H9 (cell line): ENCODE results near the gene CD3D. TPM values are rescaled to one million over a fixed set of nuclear protein-coding genes. Genes with fewer than 3 reads are reported as not detected.

Experiments used
- DNase-seq: peaks from one replicate; pipeline ENCODE4 v3.0.0-alpha.2; 2017
- H2AFZ ChIP-seq: one replicate; pipeline ENCODE4 v1.6.1; 2013; ENCODE audit warnings: mild to moderate bottlenecking, low read length, control low read depth, moderate library complexity
- H2AK5ac ChIP-seq: 2 replicates; pipeline ENCODE4 v1.6.1; 2013; ENCODE audit warnings: low read length, control low read depth, mixed read lengths; ENCODE audit not compliant: insufficient read length
- H2BK120ac ChIP-seq: one replicate; pipeline ENCODE4 v1.6.1; 2013; ENCODE audit warnings: low read depth, mild to moderate bottlenecking, low read length, control low read depth, inconsistent platforms; ENCODE audit not compliant: poor library complexity, severe bottlenecking
- H2BK12ac ChIP-seq: 2 replicates; pipeline ENCODE4 v1.6.1; 2013; ENCODE audit warnings: low read length, control low read depth, mixed read lengths, low read depth; ENCODE audit not compliant: insufficient read length
- H2BK15ac ChIP-seq: 2 replicates; pipeline ENCODE4 v1.6.1; 2013; ENCODE audit warnings: low read depth, low read length, control low read depth
- H2BK20ac ChIP-seq: one replicate; pipeline ENCODE4 v1.6.1; 2013; ENCODE audit warnings: low read depth, mild to moderate bottlenecking, low read length, control low read depth, inconsistent platforms; ENCODE audit not compliant: poor library complexity, severe bottlenecking
- H2BK5ac ChIP-seq: 2 replicates; pipeline ENCODE4 v1.6.1; 2013; ENCODE audit warnings: low read length, control low read depth, mixed read lengths; ENCODE audit not compliant: insufficient read length
- H3K14ac ChIP-seq: 2 replicates; pipeline ENCODE4 v1.6.1; 2013; ENCODE audit warnings: low read length, control low read depth; ENCODE audit not compliant: insufficient read depth
- H3K18ac ChIP-seq: 2 replicates; pipeline ENCODE4 v1.6.1; 2013; ENCODE audit warnings: low read depth, mild to moderate bottlenecking, mixed read lengths, low read length, control low read depth; ENCODE audit not compliant: insufficient read length
- H3K23ac ChIP-seq: 2 replicates; pipeline ENCODE4 v1.6.1; 2013; ENCODE audit warnings: low read length, control low read depth, mixed read lengths, low read depth; ENCODE audit not compliant: insufficient read length
- H3K23me2 ChIP-seq: 2 replicates; pipeline ENCODE4 v1.6.1; 2013; ENCODE audit warnings: low read depth, mild to moderate bottlenecking, mixed read lengths, low read length, control low read depth; ENCODE audit not compliant: insufficient read length, poor library complexity, severe bottlenecking
- H3K27ac ChIP-seq: 2 replicates; pipeline ENCODE4 v1.5.1; 2013; ENCODE audit warnings: low read length, control low read depth, mixed read lengths, low read depth; ENCODE audit not compliant: insufficient read length
- H3K27me3 ChIP-seq: 2 replicates; pipeline ENCODE4 v1.6.1; 2013; ENCODE audit warnings: low read length, control low read depth, inconsistent platforms; ENCODE audit not compliant: insufficient read depth
- H3K4ac ChIP-seq: 2 replicates; pipeline ENCODE4 v1.6.1; 2013; ENCODE audit warnings: low read depth, mild to moderate bottlenecking, control low read depth, inconsistent platforms, low read length, moderate library complexity
- H3K4me1 ChIP-seq: 2 replicates; pipeline ENCODE4 v1.6.1; 2013; ENCODE audit warnings: low read length, control low read depth, inconsistent platforms; ENCODE audit not compliant: insufficient read depth
- H3K4me2 ChIP-seq: 2 replicates; pipeline ENCODE4 v1.6.1; 2013; ENCODE audit warnings: low read length, control low read depth, mixed read lengths; ENCODE audit not compliant: insufficient read length, insufficient read depth
- H3K56ac ChIP-seq: 2 replicates; pipeline ENCODE4 v1.6.1; 2013; ENCODE audit warnings: low read depth, mild to moderate bottlenecking, mixed read lengths, low read length, control low read depth; ENCODE audit not compliant: insufficient read length
- H3K79me1 ChIP-seq: 2 replicates; pipeline ENCODE4 v1.6.1; 2013; ENCODE audit warnings: low read depth, mild to moderate bottlenecking, moderate library complexity, low read length, control low read depth, inconsistent platforms; ENCODE audit not compliant: insufficient read depth, poor library complexity, severe bottlenecking
- H3K79me2 ChIP-seq: 2 replicates; pipeline ENCODE4 v1.6.1; 2013; ENCODE audit warnings: low read length, control low read depth, inconsistent platforms; ENCODE audit not compliant: insufficient read depth
- H3K9ac ChIP-seq: 2 replicates; pipeline ENCODE4 v1.6.1; 2013; ENCODE audit warnings: low read length, control low read depth, mixed read lengths; ENCODE audit not compliant: insufficient read length; ENCODE audit errors: extremely low read depth
- H3K9me3 ChIP-seq: one replicate; pipeline ENCODE4 v1.6.1; 2013; ENCODE audit warnings: low read depth, low read length, inconsistent platforms; ENCODE audit not compliant: control insufficient read depth
- H3T11ph ChIP-seq: one replicate; pipeline ENCODE4 v1.6.1; 2013; ENCODE audit warnings: mild to moderate bottlenecking, low read length, control low read depth, inconsistent platforms
- H4K20me1 ChIP-seq: one replicate; pipeline ENCODE4 v1.6.1; 2013; ENCODE audit not compliant: control insufficient read depth, insufficient read length, insufficient read depth
- H4K5ac ChIP-seq: 2 replicates; pipeline ENCODE4 v1.6.1; 2013; ENCODE audit warnings: low read depth, mild to moderate bottlenecking, mixed read lengths, low read length, control low read depth; ENCODE audit not compliant: insufficient read length
- H4K8ac ChIP-seq: replicated peaks from 2 replicates; pipeline ENCODE4 v1.6.1; 2013; ENCODE audit warnings: low read length, control low read depth, mixed read lengths, low read depth; ENCODE audit not compliant: insufficient read length
- H4K91ac ChIP-seq: 2 replicates; pipeline ENCODE4 v1.6.1; 2013; ENCODE audit warnings: low read depth, mild to moderate bottlenecking, moderate library complexity, mixed read lengths, low read length, control low read depth; ENCODE audit not compliant: insufficient read length
- H3K27ac Mint-ChIP-seq, 3 experiments: 2 replicates in 2 of 3; 3 replicates in 1 of 3; pipeline ENCODE4 v1.8.0; 2020 to 2021; ENCODE audit warnings: mixed read lengths in 3 of 3, mild to moderate bottlenecking in 1 of 3, moderate library complexity in 1 of 3
- H3K27me3 Mint-ChIP-seq: 2 replicates; pipeline ENCODE4 v1.8.0; 2021; ENCODE audit warnings: low read depth, mild to moderate bottlenecking, moderate library complexity, mixed read lengths
- H3K36me3 Mint-ChIP-seq, 3 experiments: 2 replicates in 2 of 3; 3 replicates in 1 of 3; pipeline ENCODE4 v1.8.0; 2020 to 2021; ENCODE audit warnings: low read depth in 3 of 3, mixed read lengths in 3 of 3; ENCODE audit not compliant: insufficient read depth in 1 of 3
- H3K4me1 Mint-ChIP-seq, 2 experiments: 2 replicates each; pipeline ENCODE4 v1.8.0; 2020; ENCODE audit warnings: mixed read lengths in 2 of 2
- H3K4me3 Mint-ChIP-seq, 2 experiments: 2 replicates in 1 of 2; 3 replicates in 1 of 2; pipeline ENCODE4 v1.8.0; 2020 to 2021; ENCODE audit warnings: mild to moderate bottlenecking in 2 of 2, mixed read lengths in 2 of 2, moderate library complexity in 1 of 2
- H3K9me3 Mint-ChIP-seq, 2 experiments: 2 replicates in 1 of 2; 3 replicates in 1 of 2; pipeline ENCODE4 v1.8.0; 2020; ENCODE audit warnings: mild to moderate bottlenecking in 2 of 2, mixed read lengths in 2 of 2, moderate library complexity in 1 of 2
- WGBS: extraction: QIAGEN DNeasy Blood & Tissue Kit; methylation state at CpG from one replicate; pipeline ENCODE4 v1.1.7; 2013; ENCODE audit warnings: missing lambda C conversion rate, low lambda C conversion rate, mixed read lengths; ENCODE audit not compliant: insufficient read length; ENCODE audit errors: extremely low coverage; 5-methylcytosine and 5-hydroxymethylcytosine counted together
- total RNA-seq: library from RNA; stranded (reverse); gene quantifications from 2 replicates; pipeline ENCODE4 v1.2.1, GENCODE V29; 2021
- TF ChIP-seq, protein P1 (sequence below): fragments of 200-600 bp; sonication (generic); conservative IDR thresholded peaks from 3 replicates; pipeline ENCODE4 v1.8.0; 2021; ENCODE audit warnings: antibody characterized with exemption, mild to moderate bottlenecking

CD3D gene
- total RNA-seq, 1 experiment from 2014 or later, result not detected

DNA sequence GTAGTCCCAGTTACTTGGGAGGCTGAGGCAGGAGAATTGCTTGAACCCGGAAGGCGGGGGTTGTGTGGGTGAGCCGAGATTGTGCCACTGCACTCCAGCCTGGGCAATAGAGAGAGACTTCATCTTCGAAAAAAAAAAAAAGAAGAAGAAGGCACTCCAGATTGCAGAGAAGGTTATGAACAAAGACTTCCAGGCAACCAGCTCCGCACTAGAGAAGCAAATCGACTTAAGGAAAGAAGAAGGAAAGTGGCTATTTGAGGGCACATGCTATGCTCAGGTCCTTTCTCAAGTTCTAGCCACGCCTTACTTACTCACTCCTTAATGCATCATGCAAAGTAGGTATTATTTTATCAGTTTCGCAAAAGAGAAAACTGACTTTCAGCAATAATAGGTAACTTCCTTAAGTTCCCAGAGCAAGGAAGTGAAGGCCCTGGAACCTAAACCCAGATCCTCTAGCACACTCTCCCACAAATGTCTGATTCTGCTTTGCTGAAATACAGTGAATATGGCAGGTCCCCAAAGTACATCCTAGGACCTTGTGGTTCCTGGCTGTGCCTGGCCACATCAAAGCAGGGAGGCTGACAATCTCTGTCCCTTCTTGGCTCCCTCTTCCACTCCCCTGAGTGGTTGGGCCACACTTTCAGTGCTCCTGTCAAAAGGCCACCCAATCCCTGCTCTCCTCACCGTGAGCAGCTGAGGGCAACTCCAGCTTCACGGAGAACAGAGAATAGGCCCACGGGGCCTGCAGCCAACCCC lies 23.7 kb downstream of the CD3D start:
- Mint-ChIP-seq H3K27me3 (peaks cover 20% of the 10 kb centered on the region), H3K36me3 (peaks cover 0 to 3% (median 2%) of the 10 kb centered on the region in 3 experiments; a peak in 2 of 7 replicates), H3K4me1 (peaks cover 33 to 41% of the 10 kb centered on the region in 2 experiments), H3K9me3 (peaks cover 0 to 3% of the 10 kb centered on the region in 2 experiments; a peak in 2 of 5 replicates), H3K27ac (no peak overlapping the region), H3K4me3 (no peak overlapping the region)
- H3K4me2 ChIP-seq, result no peak overlapping the region
- no peak overlapping the region for H3T11ph ChIP-seq
- no peak overlapping the region for H3K18ac ChIP-seq
- H3K9me3 ChIP-seq, result no peaks in the 10 kb centered on the region
- no peak overlapping the region for H3K9ac ChIP-seq
- H2BK120ac ChIP-seq, result no peak overlapping the region
- H3K4me1 ChIP-seq, result peaks cover 7% of the 10 kb centered on the region; the same call in 1 of the 2 replicates
- H2AFZ ChIP-seq, result no peak overlapping the region
- H3K27me3 ChIP-seq, result no peaks in the 10 kb centered on the region
- no peak overlapping the region for H4K91ac ChIP-seq
- TF ChIP-seq, protein P1, sequence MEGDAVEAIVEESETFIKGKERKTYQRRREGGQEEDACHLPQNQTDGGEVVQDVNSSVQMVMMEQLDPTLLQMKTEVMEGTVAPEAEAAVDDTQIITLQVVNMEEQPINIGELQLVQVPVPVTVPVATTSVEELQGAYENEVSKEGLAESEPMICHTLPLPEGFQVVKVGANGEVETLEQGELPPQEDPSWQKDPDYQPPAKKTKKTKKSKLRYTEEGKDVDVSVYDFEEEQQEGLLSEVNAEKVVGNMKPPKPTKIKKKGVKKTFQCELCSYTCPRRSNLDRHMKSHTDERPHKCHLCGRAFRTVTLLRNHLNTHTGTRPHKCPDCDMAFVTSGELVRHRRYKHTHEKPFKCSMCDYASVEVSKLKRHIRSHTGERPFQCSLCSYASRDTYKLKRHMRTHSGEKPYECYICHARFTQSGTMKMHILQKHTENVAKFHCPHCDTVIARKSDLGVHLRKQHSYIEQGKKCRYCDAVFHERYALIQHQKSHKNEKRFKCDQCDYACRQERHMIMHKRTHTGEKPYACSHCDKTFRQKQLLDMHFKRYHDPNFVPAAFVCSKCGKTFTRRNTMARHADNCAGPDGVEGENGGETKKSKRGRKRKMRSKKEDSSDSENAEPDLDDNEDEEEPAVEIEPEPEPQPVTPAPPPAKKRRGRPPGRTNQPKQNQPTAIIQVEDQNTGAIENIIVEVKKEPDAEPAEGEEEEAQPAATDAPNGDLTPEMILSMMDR, result no peak
- no peak overlapping the region for H2BK20ac ChIP-seq
- no CpG with 5 or more reads among the region's 11 CpGs for WGBS
- no peaks in the 10 kb centered on the region for H3K79me2 ChIP-seq
- no peak overlapping the region for H4K8ac ChIP-seq
- DNase-seq, result no peak
- H3K23me2 ChIP-seq, result peaks cover 9% of the 10 kb centered on the region
- no peak overlapping the region for H3K14ac ChIP-seq
- no peak overlapping the region for H3K4ac ChIP-seq
- H4K5ac ChIP-seq, result no peak overlapping the region
- no peaks in the 10 kb centered on the region for H4K20me1 ChIP-seq
- no peak overlapping the region for H2AK5ac ChIP-seq
- H3K56ac ChIP-seq, result no peak overlapping the region
- H2BK5ac ChIP-seq, result no peak overlapping the region
- no peak overlapping the region for H3K23ac ChIP-seq
- H2BK12ac ChIP-seq, result no peak overlapping the region
- H3K79me1 ChIP-seq, result no peaks in the 10 kb centered on the region
- H2BK15ac ChIP-seq, result no peak overlapping the region
- H3K27ac ChIP-seq, result no peak overlapping the region
